Activated CD4-positive, alpha-beta T cell treated with anti-CD3 and anti-CD28 coated beads for 36 hours (primary cell): Measurements from ENCODE around the gene CLDN7. TPM values are rescaled to one million over a fixed set of nuclear protein-coding genes. Genes with fewer than 3 reads are reported as not detected.

Experiments used
- ATAC-seq: fragments of 200-7000 bp; cut with Tn5 transposase; one replicate; pipeline ENCODE4 v1.10.0; 2021; ENCODE audit warnings: mild to moderate bottlenecking, moderate library complexity
- CTCF ChIA-PET: fragments of 350-600 bp; sonication (Branson Sonifier 250); formaldehyde crosslinking; loops from one replicate; lab custom pipeline; 2021; ENCODE audit warnings: antibody characterized with exemption; lab: Charles Lee
- POLR2A ChIA-PET: fragments of 350-600 bp; sonication (Branson Sonifier 250); formaldehyde crosslinking; loops from one replicate; lab custom pipeline; 2021; ENCODE audit warnings: antibody characterized with exemption, inconsistent platforms; lab: Charles Lee
- DNase-seq: peaks from one replicate; pipeline ENCODE4 v3.0.0-alpha.2; 2020
- H3K27ac Mint-ChIP-seq: one replicate; pipeline ENCODE4 v1.8.0; 2021; ENCODE audit warnings: mixed read lengths
- H3K27me3 Mint-ChIP-seq: one replicate; pipeline ENCODE4 v1.8.0; 2021; ENCODE audit warnings: mixed read lengths
- H3K36me3 Mint-ChIP-seq: one replicate; pipeline ENCODE4 v1.8.0; 2021; ENCODE audit warnings: low read depth, mixed read lengths
- H3K4me1 Mint-ChIP-seq: one replicate; pipeline ENCODE4 v1.8.0; 2021; ENCODE audit warnings: mixed read lengths
- H3K4me3 Mint-ChIP-seq: one replicate; pipeline ENCODE4 v1.8.0; 2021; ENCODE audit warnings: mild to moderate bottlenecking, moderate library complexity, mixed read lengths
- H3K9me3 Mint-ChIP-seq: one replicate; pipeline ENCODE4 v1.8.0; 2021; ENCODE audit warnings: low read depth, mixed read lengths
- intact Hi-C, 2 experiments: fragments of 100-400 bp; cut with DNase I in 1 of 2; cut with micrococcal nuclease in 1 of 2; formaldehyde crosslinking; loops; one replicate each; pipeline versions ENCODE4 v1.14.2 to v1.15.1; 2022 to 2024; cut with DNase I, micrococcal nuclease
- total RNA-seq, 2 experiments: library from RNA; stranded (reverse); gene quantifications; one replicate each; pipeline ENCODE4 v1.2.3, GENCODE V29; 2021

CLDN7 gene
- total RNA-seq, 2 experiments from 2014 or later = 0.53 to 0.72 TPM

GRCh38 chr17:7295230-7296180, 33.2 kb upstream of the CLDN7 start:
- intact Hi-C loops = loop anchor here (1.0 to 10.0 kb wide), 6 partner anchors 15 to 249 kb away; partner anchors contain the start of gene CLDN7 (in 1 of the 2)
- no peaks in the 10 kb centered on the region for H3K36me3 Mint-ChIP-seq
- ATAC-seq (no peak), DNase-seq (no peak)
- CTCF ChIA-PET = interaction anchor here (0.7 to 2.3 kb wide), 19 partner anchors 9 to 393 kb away, joined by 3 to 45 read pairs (median 5); partner anchors contain the start of genes ACAP1, GPS2 and SLC2A4
- H3K4me1 Mint-ChIP-seq = peaks cover 23% of the 10 kb centered on the region
- POLR2A ChIA-PET = interaction anchor here (0.6 to 1.5 kb wide), 2 partner anchors 40 to 250 kb away, joined by 3 read pairs; no protein-coding TSS in a partner anchor
- H3K27ac Mint-ChIP-seq = no peak overlapping the region
- H3K4me3 Mint-ChIP-seq = peak overlapping the region; percentile 59
- no peaks in the 10 kb centered on the region for H3K9me3 Mint-ChIP-seq
- peaks cover 19% of the 10 kb centered on the region for H3K27me3 Mint-ChIP-seq

DNA sequence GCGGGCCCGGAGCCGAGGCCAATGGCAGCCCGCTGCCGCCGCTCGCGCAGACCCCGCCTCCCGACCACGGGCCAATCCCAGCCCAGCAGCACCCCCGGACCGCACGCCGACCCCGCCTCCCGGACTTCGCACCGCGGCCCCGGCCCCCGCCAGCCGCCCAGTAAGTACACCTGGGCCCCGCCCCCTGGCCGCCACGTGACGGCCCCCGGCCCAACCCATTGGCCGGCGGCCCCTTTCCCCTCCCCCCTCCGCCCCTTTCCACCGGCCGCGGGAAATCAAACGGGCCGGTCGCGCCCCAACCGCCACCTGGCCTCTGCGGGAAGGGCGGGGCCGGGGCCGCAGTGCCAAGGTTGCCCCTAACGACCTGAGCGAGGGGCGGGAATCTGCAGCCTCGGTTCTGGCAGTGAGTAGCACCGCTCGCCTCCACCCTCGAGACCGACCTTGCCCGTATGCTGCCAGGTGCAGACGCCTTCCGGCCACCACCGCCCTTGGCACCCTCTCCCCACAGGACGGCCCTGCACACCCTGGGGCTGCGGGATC, 32.4 kb upstream of the CLDN7 start, which contains the start of gene YBX2:
Gene YBX2 (minus strand): TSS at position 26 of the 540 bp plus-strand sequence. CDS start 139 bp downstream, outside the sequence.
- peak; percentile 87 for ATAC-seq
- no peaks in the 10 kb centered on the region for H3K36me3 Mint-ChIP-seq
- POLR2A ChIA-PET = no interaction called here
- intact Hi-C loops = loop anchor here (1.0 to 10.0 kb wide), 3 partner anchors 32 to 160 kb away; partner anchors contain the start of genes CLDN7 (in 1 of the 2) and ELP5 (in 1 of the 2)
- peaks cover 19% of the 10 kb centered on the region for H3K27me3 Mint-ChIP-seq
- DNase-seq = peak; percentile 90
- CTCF ChIA-PET = no interaction called here
- peak within 1 kb of the TSS; percentile 58 for H3K27ac Mint-ChIP-seq
- peaks cover 23% of the 10 kb centered on the region for H3K4me1 Mint-ChIP-seq
- no peaks in the 10 kb centered on the region for H3K9me3 Mint-ChIP-seq
- peak within 1 kb of the TSS; percentile 59 for H3K4me3 Mint-ChIP-seq

GRCh38 chr17:7293816-7294613, 31.7 kb upstream of the CLDN7 start:
- H3K27ac Mint-ChIP-seq = no peak overlapping the region
- H3K27me3 Mint-ChIP-seq = peaks cover 19% of the 10 kb centered on the region
- H3K36me3 Mint-ChIP-seq = no peaks in the 10 kb centered on the region
- peaks cover 23% of the 10 kb centered on the region for H3K4me1 Mint-ChIP-seq
- peak overlapping the region; percentile 17 for H3K4me3 Mint-ChIP-seq
- POLR2A ChIA-PET = no interaction called here
- no peaks in the 10 kb centered on the region for H3K9me3 Mint-ChIP-seq
- ATAC-seq (no peak), DNase-seq (peak; percentile 42)
- intact Hi-C loops = loop anchor here in 1 of 2 experiments (1.0 to 10.0 kb wide), 2 partner anchors 42 to 159 kb away; partner anchors contain the start of gene ELP5
- CTCF ChIA-PET = no interaction called here

GRCh38 chr17:7293159-7293558, 30.9 kb upstream of the CLDN7 start:
- Mint-ChIP-seq H3K27me3 (peaks cover 19% of the 10 kb centered on the region), H3K36me3 (no peaks in the 10 kb centered on the region), H3K27ac (no peak overlapping the region), H3K9me3 (no peaks in the 10 kb centered on the region), H3K4me1 (peaks cover 23% of the 10 kb centered on the region), H3K4me3 (no peak overlapping the region)
- POLR2A ChIA-PET = no interaction called here
- intact Hi-C loops = loop anchor here in 1 of 2 experiments (10.0 kb wide), 1 partner anchor 158 kb away; no protein-coding TSS in a partner anchor
- DNase-seq = no peak
- ATAC-seq = no peak
- CTCF ChIA-PET = interaction anchor here (0.8 to 1.5 kb wide), 3 partner anchors 30 to 72 kb away, joined by 3 to 5 read pairs (median 4); partner anchors contain the start of gene NEURL4

DNA sequence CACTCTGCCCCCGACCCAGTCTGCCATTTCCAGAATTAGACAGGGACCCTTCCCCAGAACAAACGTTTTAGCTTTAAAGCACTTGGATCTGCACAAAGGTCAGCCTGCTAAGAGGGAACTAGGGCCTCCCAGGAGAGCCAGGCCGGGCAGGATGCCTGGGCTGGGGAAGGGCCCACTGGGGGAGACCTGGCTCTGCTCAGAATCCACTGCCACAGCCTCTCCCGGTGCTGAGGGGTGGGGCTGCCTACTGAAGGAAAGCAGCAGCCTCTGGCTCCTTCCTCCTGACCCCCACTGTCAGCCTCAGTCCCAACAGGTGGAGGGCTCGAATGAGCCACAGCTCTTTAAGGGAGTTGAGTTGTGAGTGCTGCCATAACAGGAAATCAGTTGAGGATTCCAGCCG, 30.5 kb upstream of the CLDN7 start:
- Mint-ChIP-seq H3K9me3 (no peaks in the 10 kb centered on the region), H3K4me1 (peaks cover 23% of the 10 kb centered on the region), H3K27ac (no peak overlapping the region), H3K36me3 (no peaks in the 10 kb centered on the region), H3K4me3 (no peak overlapping the region), H3K27me3 (peaks cover 19% of the 10 kb centered on the region)
- DNase-seq (no peak), ATAC-seq (no peak)
- intact Hi-C loops = loop anchor here in 1 of 2 experiments (10.0 kb wide), 1 partner anchor 158 kb away; no protein-coding TSS in a partner anchor
- POLR2A ChIA-PET = no interaction called here
- CTCF ChIA-PET = interaction anchor here (0.8 to 1.5 kb wide), 3 partner anchors 31 to 72 kb away, joined by 3 to 5 read pairs (median 4); partner anchors contain the start of gene NEURL4

DNA sequence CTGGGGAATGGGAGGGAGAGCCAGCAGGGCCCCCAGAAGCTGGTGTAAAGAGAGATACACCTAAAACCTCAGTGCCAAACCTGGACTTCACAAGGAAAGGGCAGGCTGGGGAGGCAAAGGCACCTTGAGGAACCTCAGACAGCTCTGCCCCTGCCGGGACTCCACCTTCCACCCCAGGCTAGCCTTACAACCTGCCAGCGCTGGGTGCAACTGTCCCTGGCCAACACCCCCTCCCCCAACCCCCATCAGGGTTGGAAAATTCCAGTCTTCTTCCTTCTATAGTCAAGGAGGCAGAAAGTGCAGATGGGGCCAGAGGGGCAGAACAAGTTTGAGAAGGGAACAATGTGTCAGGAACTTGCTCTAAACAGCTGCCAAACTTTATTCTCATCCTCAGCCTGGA, 29.9 kb upstream of the CLDN7 start:
- intact Hi-C loops = loop anchor here in 1 of 2 experiments (10.0 kb wide), 1 partner anchor 157 kb away; no protein-coding TSS in a partner anchor
- Mint-ChIP-seq H3K9me3 (no peaks in the 10 kb centered on the region), H3K4me3 (no peak overlapping the region), H3K36me3 (no peaks in the 10 kb centered on the region), H3K4me1 (peaks cover 23% of the 10 kb centered on the region), H3K27ac (no peak overlapping the region), H3K27me3 (peaks cover 19% of the 10 kb centered on the region)
- CTCF ChIA-PET = interaction anchor here (0.6 to 1.5 kb wide), 4 partner anchors 11 to 215 kb away, joined by 3 to 5 read pairs (median 3); partner anchors contain the start of gene NEURL4
- DNase-seq (no peak), ATAC-seq (no peak)
- POLR2A ChIA-PET = no interaction called here

DNA sequence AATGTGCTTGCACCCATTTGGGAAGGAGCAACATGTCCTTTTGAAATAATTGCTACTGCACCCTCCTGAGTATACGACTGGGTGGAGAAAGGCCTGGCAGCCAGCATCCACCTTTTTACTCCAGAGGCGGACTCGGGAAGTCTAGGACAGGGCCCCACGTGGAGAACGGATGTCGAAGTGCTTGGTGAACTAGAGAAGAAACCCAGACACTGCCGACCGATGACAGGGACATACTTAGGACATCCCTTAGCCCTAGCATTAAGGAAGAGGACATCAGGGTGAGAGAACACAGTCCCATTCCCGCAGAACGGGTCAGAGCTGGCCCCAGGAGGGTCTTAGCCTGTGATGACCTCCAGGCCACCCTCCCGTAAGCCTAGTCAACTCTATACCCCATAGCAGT, 28.4 kb upstream of the CLDN7 start:
- ChIA-PET POLR2A (no interaction called here), CTCF (interaction anchor here (0.6 kb wide), 2 partner anchors 20 to 69 kb away, joined by 3 read pairs; no protein-coding TSS in a partner anchor)
- ATAC-seq (no peak), DNase-seq (no peak)
- no peaks in the 10 kb centered on the region for H3K9me3 Mint-ChIP-seq
- no peak overlapping the region for H3K27ac Mint-ChIP-seq
- H3K4me1 Mint-ChIP-seq = peaks cover 14% of the 10 kb centered on the region
- H3K36me3 Mint-ChIP-seq = no peaks in the 10 kb centered on the region
- H3K4me3 Mint-ChIP-seq = no peak overlapping the region
- intact Hi-C loops = loop anchor here in 1 of 2 experiments (10.0 kb wide), 1 partner anchor 156 kb away; no protein-coding TSS in a partner anchor
- H3K27me3 Mint-ChIP-seq = peaks cover 16% of the 10 kb centered on the region

- intact Hi-C loops = loop anchor here in 1 of 2 experiments (10.0 kb wide), 1 partner anchor 155 kb away; no protein-coding TSS in a partner anchor
- H3K36me3 Mint-ChIP-seq = no peaks in the 10 kb centered on the region
Observed at GRCh38 chr17:7290166-7290565, 27.9 kb upstream of the CLDN7 start.

DNA sequence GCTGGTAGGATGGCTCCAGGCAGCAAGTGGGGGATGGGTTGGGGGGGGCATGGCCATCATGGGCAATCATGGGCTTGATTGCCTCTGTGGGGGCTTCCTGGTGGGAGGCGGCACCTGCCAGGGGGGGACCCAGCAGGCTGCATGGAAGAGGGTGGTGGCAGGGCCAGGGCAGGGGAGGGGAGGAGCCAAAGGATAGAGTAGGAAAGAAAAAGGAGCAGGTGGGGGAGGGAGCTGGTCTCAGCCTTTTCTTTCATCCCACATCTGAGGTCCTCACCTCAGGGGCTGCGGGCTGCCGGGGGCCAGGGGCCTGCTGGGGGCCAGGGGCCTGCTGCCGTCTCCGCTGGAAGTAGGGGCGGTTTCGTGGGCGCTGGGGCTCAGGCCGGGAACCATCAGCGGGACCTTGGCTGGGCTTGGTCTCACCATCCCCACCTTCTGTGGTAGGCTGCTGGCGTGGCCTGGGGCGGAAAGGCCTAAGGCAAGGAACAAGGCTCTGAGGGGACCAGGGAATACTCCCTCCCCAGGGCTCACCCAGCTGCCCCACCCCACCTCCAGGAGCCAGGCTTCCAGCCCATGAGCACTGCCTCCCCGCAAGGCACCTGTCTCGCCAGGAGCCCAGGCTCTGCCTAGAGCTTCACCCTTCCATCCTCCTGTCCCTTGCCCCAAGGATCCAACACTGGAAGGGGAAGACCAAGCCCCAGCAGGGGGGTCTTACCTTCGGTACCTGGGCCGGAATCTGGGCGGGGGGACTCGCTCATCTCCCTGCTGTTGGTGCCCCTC, 27.2 kb upstream of the CLDN7 start:
- ChIA-PET POLR2A (no interaction called here), CTCF (no interaction called here)
- Mint-ChIP-seq H3K27me3 (peaks cover 10% of the 10 kb centered on the region), H3K27ac (no peak overlapping the region), H3K36me3 (no peaks in the 10 kb centered on the region), H3K9me3 (no peaks in the 10 kb centered on the region), H3K4me3 (no peak overlapping the region), H3K4me1 (peaks cover 7% of the 10 kb centered on the region)
- ATAC-seq (no peak), DNase-seq (no peak)
- intact Hi-C loops = loop anchor here in 1 of 2 experiments (10.0 kb wide), 1 partner anchor 155 kb away; no protein-coding TSS in a partner anchor

More at GRCh38 chr17:7290166-7290565, 27.9 kb upstream of the CLDN7 start:
- peaks cover 12% of the 10 kb centered on the region for H3K27me3 Mint-ChIP-seq
- CTCF ChIA-PET = interaction anchor here (0.6 kb wide), 1 partner anchor 19 kb away, joined by 3 read pairs; no protein-coding TSS in a partner anchor
- POLR2A ChIA-PET = no interaction called here
- H3K4me3 Mint-ChIP-seq = no peak overlapping the region
- no peaks in the 10 kb centered on the region for H3K9me3 Mint-ChIP-seq
- DNase-seq (no peak), ATAC-seq (no peak)
- H3K27ac Mint-ChIP-seq = no peak overlapping the region
- H3K4me1 Mint-ChIP-seq = peaks cover 10% of the 10 kb centered on the region
